ENCODE data around the gene ADGRG2.

DNA sequence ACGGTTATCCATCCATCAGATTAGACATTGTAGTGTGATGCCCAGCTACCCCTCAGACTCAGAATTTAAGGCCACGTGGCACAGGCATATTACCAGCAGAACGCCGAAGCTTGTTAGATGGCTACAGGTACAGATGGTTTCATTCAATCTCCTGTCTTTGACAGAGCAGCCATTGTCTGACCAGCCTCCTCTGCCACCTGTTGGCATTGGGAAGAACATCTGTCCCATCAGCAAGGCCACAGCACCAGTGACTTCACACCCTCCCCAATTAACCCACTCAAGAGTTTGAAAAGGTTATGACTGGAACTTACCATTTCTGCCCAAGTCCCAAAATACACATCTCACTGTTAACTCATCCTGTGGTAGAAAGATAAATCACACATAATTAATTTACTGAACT, 116.4 kb downstream of the ADGRG2 start:
- TF ChIP-seq, protein P1, sequence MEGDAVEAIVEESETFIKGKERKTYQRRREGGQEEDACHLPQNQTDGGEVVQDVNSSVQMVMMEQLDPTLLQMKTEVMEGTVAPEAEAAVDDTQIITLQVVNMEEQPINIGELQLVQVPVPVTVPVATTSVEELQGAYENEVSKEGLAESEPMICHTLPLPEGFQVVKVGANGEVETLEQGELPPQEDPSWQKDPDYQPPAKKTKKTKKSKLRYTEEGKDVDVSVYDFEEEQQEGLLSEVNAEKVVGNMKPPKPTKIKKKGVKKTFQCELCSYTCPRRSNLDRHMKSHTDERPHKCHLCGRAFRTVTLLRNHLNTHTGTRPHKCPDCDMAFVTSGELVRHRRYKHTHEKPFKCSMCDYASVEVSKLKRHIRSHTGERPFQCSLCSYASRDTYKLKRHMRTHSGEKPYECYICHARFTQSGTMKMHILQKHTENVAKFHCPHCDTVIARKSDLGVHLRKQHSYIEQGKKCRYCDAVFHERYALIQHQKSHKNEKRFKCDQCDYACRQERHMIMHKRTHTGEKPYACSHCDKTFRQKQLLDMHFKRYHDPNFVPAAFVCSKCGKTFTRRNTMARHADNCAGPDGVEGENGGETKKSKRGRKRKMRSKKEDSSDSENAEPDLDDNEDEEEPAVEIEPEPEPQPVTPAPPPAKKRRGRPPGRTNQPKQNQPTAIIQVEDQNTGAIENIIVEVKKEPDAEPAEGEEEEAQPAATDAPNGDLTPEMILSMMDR (IDR thresholded peaks at IDR 0.05), result no peak
- no peak for TF ChIP-seq POLR2AphosphoS5 (IDR thresholded peaks at IDR 0.05)
